Measurements from ENCODE around the gene AMBP.
"Not testable (repeated sequence)": the region's sequence is repeated elsewhere in the genome, so short reads cannot be mapped to it uniquely, and the experiment has no call there.

Gene AMBP

GRCh38 chr9:114050226-114050568 lies 27.9 kb downstream of the AMBP start:
- no peak for DNase-seq

GRCh38 chr9:114049441-114050225 lies 28.5 kb downstream of the AMBP start:
- no peak for DNase-seq

GRCh38 chr9:114048533-114049415 lies 29.3 kb downstream of the AMBP start:
- no peak for DNase-seq

GRCh38 chr9:114047717-114048116 lies 30.4 kb downstream of the AMBP start:
- DNase-seq, result no peak

GRCh38 chr9:114046875-114047274 lies 31.2 kb downstream of the AMBP start:
- no peak for DNase-seq

GRCh38 chr9:114046237-114046755 lies 31.8 kb downstream of the AMBP start:
- DNase-seq, result no peak

GRCh38 chr9:114043660-114044059 lies 34.4 kb downstream of the AMBP start:
- DNase-seq, result not testable (repeated sequence)

- DNase-seq, result no peak
Observed at GRCh38 chr9:114039484-114039883, 38.6 kb downstream of the AMBP start.

GRCh38 chr9:114038724-114039313 lies 39.3 kb downstream of the AMBP start:
- DNase-seq, result no peak

- DNase-seq, result peak; percentile 62
Observed at GRCh38 chr9:114037961-114038723, 40.0 kb downstream of the AMBP start.

GRCh38 chr9:114037249-114037648 lies 40.9 kb downstream of the AMBP start:
- no peak for DNase-seq

- DNase-seq, result no peak
Observed at GRCh38 chr9:114035845-114036801, 42.0 kb downstream of the AMBP start.

- no peak for DNase-seq
Observed at GRCh38 chr9:114035221-114035844, 42.8 kb downstream of the AMBP start.

- DNase-seq, result no peak
Observed at GRCh38 chr9:114034661-114035062, 43.4 kb downstream of the AMBP start.

- no peak for DNase-seq
Observed at GRCh38 chr9:114034196-114034595, 43.9 kb downstream of the AMBP start.

GRCh38 chr9:114033397-114034103 lies 44.5 kb downstream of the AMBP start:
- DNase-seq, result no peak

- DNase-seq, result no peak
Observed at GRCh38 chr9:114031948-114032840, 45.9 kb downstream of the AMBP start.

- no peak for DNase-seq
Observed at GRCh38 chr9:114031037-114031630, 47.0 kb downstream of the AMBP start.

- no peak for DNase-seq
Observed at GRCh38 chr9:114030364-114030763, 47.7 kb downstream of the AMBP start.

All from DMS79 (cell line).